Umbilical cord (tissue), 2 donors: Measurements from ENCODE around the gene KRTAP1-5. TPM values are rescaled to one million over a fixed set of nuclear protein-coding genes. Genes with fewer than 3 reads are reported as not detected.
"Not testable (repeated sequence)": the region's sequence is repeated elsewhere in the genome, so short reads cannot be mapped to it uniquely, and the experiment has no call there.

Experiments used
- DNase-seq: peaks from one replicate; pipeline ENCODE4 v3.0.0-alpha.2; 2015; ENCODE audit warnings: low spot score
- total RNA-seq: library from RNA; depleted of rRNA; stranded (reverse); fragments of >200 nt; gene quantifications from one replicate; pipeline ENCODE4 v1.2.3, GENCODE V29; 2014; ENCODE audit warnings: low replicate concordance; ENCODE audit not compliant: insufficient read depth

Gene KRTAP1-5
- total RNA-seq, 1 donor from 2014 or later: not detected

DNA sequence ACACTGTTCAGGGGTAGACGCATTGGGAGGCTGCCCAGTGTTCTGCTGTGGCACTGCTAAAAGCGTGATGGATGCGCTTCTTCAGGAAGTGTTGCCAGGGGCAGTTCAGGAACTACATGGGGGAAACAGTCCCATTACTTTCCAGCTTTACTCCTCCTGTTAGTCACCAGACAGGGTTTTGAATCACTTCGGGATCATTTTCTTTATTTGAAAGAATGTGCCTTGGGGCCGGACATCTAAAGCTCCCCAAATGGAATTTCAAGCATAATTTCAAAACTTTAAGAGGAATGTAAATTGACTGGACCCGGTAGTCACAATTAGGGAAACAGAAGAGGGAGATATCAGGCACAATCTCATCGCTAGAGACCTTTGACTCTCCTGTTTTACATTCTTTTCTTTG lies 21.4 kb upstream of the KRTAP1-5 start:
- DNase-seq: no peak

DNA sequence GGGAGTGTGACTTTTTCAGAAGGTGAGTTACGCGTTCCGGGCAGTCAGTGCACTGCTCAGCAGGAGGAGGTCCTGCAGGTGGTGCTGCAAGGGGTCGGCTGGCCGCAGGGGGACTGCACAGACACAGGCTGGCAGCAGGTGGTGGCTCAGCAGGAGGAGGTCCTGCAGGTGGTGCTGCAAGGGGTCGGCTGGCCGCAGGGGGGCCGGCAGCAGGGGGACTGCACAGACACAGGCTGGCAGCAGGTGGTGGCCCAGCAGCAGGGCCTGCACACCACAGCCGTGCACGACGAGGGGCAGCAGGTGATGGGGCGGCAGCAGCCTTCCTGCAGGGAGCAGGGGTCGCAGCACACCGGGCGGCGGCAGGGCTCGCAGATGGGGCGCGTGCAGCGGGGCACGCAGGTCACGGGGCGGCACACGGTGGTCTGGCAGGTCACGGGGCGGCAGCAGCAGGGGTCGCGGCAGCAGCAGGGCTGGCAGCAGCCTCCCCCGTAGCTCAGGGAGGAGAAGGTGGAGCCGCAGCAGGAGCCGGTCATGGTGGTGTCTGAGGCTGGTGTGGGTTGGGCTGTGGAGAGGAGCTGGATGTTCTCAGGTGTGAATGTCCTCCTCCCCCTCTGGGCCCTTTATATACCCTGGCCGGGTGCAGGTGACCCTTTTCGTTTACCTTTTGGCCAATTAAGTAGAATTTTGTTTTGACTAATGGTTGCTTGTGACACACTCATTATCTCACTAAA lies 19.9 kb upstream of the KRTAP1-5 start, which contains the start of gene KRTAP2-1:
Gene KRTAP2-1, minus strand, starts transcription at position 582 of the 731 bp plus-strand sequence. Its CDS starts 49 bp downstream, at position 533.
- not testable (repeated sequence) for DNase-seq

DNA sequence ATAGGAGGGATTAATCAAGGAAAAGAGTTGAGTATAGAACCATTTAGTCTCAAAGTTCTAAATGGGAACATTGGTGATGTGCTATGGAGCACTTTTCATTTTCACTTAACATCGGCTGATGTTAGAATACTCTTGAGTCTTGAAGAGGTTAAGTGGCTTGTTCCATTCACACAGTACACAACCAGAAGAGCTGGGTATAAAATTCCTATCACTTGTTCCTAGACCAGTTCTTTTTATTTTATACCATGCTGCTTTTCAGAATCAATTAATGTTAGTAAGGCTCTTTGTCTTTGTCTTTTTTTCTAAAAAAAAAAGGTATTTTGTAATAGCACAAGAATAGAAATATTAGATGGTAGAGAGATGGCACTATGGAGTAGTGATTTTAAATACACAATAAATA lies 15.9 kb upstream of the KRTAP1-5 start:
- DNase-seq: no peak

DNA sequence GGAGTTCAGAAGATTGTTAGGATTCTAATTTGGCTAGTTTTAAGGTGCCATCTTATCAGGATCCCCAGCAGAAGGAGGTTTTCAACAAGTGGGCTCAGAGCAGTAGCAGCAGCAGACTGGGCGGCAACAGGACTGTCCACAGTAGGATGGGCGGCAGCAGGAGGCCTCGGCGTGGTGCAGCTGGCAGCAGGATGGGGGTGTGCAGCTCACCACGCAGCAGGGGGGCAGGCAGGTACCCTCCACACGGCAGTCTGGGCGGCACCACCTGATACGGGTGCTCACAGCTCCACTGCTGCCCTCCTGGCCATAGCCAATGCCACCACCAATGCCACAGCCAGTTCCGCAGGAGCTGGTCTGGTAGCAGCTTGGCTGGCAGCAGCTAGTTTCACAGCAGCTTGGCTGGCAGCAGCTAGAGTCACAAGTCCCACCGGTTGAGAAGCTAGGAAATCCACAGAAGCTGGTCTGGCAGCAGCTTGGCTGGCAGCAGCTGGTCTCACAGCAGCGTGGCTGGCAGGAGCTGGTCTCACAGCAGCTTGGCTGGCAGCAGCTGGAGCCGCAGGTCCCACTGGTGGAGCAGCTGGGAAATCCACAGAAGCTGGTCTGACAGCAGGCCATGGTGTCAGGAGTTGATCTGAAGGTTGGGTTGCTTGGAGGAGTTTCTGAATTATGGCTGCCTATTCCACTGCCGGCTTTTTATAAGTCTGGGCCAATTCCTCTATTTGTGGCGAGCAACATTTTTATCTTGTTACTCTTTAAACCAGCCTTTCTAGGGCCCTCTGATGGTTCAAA lies 14.0 kb upstream of the KRTAP1-5 start, which contains the start of gene KRTAP1-1:
Gene KRTAP1-1, minus strand, starts transcription at position 668 of the 789 bp plus-strand sequence. Its CDS starts 53 bp downstream, at position 615.
- not testable (repeated sequence) for DNase-seq

DNA sequence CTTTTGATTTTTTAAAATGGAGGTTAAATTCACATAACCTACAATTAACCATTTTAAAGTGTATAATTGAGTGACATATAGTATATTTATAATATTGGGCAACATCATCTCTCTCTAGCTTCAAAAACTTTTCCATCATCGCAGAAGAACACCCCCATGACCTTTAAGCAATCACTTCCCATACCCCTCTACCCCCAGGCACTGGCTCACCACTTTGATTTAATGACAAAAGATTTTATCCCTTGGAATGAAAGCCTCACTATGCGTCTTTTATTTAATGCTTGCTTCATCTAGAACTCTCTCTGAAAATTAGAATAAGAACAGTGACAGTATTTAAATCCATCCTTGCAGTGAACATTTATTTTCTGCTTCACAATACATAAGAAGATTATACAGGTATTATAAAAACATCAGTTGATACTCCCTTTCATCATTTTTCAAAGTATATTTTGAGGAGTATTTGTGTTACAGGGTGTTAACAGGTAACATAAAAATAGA lies 10.9 kb upstream of the KRTAP1-5 start:
- no peak for DNase-seq

DNA sequence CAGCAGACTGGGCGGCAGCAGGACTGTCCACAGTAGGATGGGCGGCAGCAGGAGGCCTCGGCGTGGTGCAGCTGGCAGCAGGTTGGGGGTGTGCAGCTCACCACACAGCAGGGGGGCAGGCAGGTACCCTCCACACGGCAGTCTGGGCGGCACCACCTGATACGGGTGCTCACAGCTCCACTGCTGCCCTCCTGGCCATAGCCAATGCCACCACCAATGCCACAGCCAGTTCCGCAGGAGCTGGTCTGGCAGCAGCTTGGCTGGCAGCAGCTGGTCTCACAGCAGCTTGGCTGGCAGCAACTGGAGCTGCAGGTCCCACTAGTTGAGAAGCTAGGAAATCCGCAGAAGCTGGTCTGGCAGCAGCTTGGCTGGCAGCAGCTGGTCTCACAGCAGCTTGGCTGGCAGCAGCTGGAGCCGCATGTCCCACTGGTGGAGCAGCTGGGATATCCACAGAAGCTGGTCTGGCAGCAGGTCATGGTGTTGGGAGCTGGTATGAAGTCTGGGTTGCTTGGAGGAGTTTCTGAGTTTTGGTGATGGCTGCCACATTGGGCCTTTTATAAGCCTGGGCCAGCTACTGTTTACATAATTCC lies 7.4 kb upstream of the KRTAP1-5 start, which contains the start of gene KRTAP1-3:
Gene KRTAP1-3, minus strand, starts transcription at position 529 of the 590 bp plus-strand sequence. Its CDS starts 53 bp downstream, at position 476.
- DNase-seq: not testable (repeated sequence)

DNA sequence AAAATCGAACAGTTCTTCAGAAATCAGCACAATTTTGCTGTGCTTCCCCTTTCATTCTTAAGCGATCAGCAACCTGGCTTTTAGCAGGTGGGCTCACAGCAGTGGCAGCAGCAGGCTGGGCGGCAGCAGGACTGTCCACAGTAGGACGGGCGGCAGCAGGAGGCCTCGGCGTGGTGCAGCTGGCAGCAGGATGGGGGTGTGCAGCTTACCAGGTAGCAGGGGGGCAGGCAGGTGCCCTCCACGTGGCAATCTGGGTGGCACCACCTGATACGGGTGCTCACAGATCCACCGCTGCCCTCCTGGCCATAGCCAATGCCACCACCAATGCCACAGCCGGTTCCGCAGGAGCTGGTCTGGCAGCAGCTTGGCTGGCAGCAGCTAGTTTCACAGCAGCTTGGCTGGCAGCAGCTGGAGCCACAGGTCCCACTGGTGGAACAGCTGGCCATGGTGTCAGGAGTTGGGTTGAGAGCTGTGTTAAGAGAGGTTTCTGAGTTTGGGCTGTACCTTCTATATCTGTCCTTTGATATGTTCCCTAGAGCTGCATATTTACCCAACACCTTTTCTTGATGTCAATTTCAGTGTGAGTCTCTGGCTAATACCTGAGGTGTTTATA lies 2.7 kb upstream of the KRTAP1-5 start, which contains the start of gene KRTAP1-4:
Gene KRTAP1-4, minus strand, starts transcription at position 563 of the 613 bp plus-strand sequence. Its CDS starts 117 bp downstream, at position 446.
- no peak for DNase-seq

DNA sequence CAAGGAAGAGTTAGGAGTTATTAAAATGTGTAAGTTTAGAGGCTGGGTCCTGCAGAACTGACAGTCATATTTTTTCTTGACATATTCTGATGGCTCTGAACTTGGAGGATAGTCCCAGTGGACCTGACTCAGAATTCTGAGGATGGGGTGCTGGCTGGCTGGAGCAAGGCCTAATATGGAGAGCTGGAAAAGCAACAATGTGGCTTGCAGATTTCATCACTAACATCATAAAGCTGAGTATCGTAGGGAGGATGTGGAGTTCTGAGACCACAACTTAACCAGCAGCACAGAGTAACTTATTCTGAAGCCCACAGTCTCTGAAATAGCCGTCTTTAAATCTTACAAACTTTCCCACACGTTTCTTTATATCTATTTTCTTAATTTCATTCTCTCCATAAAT lies 2.3 kb downstream of the KRTAP1-5 start:
- no peak for DNase-seq

DNA sequence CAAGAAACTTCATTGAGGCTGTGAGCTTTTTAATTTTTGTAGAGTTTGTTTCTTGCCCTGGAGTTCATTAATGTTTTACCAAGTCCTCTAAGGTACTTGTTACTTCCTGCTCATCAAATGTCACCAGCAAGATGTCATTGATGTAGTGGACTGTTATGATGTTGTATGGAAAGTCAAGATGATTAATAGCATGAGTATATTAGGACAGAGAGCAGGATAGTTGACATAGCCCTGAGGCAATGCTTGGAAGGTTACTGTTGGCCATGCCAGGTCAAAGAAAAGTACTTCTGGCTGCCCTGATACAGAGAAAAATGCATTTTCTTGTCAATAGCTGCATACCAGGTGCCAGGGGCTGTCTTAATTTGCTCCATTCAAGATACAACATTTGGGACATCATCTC lies 6.7 kb downstream of the KRTAP1-5 start:
- no peak for DNase-seq

DNA sequence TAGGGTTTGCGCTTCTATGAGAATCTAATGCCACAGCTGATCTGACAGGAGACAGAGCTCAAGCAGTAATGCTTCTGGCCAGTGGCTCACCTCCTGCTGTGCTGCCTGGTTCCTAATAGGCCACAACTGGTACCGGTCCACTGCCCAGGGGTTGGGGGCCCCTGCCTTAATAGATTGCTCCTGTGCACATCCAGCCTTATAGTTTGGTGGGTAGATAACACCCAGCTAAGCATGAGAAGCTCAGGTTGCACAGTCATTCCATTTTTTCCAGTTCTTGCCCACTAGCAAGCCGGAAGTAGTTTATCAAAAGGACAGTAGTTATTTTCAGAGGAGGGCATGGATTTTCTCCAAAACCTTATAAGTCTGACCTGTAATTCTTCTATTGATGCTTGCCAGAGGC lies 7.6 kb downstream of the KRTAP1-5 start:
- no peak for DNase-seq

DNA sequence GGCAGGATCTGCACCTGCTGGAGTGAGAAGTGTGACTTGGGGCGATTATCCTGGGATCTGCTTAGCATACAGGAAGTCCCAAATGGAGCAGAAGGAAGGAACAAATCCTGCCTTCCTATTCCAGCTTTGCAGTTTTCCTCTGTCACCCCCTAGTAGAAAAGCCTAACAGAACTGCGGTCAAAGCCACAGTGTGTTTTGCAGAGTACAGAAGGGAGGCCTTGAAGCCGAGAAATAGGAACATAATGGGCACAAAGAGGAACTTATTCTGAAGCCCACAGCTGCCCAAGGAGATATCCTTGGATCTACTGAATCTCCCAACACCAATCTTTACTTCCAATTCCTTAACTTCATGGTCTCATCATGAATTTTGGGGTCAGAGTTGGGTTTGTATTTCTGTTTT lies 8.5 kb downstream of the KRTAP1-5 start:
- no peak for DNase-seq

DNA sequence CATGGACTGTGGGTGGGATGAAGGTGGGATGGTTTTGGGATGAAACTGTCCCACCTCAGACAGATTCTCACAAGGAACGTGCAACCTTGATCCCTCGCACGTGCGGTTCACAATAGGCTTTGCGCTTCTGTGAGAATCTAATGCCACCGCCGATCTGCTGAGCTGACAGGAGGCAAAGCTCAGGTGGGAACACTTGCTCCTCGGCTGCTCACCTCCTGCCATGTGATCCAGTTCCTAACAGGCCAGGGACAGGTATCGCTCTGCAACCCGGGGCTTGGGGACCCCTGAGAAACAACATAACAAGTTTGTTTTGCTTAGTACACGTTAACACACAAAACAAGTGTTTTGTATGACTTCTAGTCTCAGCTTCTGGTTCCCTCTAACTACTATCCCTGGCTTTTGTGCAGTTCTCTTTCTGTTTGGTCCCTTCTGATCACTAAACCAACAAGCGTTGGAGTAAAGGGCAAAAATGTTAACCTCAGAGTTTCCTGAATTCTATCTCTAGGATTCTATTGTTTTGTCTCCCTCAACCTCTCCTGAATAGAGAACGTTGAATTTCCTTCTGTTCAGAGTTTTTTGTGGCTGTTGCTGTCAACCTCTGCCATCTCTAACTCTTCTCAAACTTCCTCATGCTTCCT lies 10.3 kb downstream of the KRTAP1-5 start:
- DNase-seq: no peak

DNA sequence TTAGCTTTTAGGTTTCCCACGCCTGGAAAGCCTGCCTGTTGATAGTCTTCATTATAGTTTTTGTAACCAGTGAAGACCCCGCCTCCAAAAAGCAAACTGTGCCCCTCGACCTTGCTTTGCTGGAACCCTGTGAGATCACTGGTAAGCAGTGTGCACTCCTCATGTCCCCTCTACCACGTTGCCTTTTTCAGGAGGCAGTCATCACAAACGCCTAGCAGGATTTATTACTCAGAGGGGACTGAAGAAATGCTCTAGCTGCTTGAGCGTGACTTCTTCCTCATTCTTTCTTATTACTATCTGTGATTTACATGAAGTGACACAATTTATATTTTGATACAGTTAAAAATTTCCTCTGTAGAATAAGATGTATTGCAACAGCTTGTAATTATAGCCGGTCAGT lies 11.6 kb downstream of the KRTAP1-5 start:
- DNase-seq: no peak

DNA sequence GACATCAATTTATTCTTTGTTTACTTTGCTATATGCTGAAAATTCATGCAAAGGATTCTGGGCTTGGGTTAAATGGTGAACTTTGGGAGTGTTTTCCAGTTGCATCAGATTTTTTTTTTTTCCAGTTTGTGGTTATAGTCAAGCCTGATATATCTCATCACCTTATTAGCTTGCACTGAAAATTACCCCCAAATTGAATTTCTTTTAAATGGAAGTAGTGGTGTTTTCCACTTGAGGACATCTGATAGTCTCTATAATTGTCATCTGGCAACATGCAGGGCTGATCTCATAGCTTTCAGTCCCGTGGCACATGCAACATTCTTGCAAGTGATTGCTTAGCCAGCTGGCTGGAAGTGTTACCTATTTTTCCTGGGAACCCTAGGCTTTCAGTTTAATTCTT lies 13.4 kb downstream of the KRTAP1-5 start:
- no peak for DNase-seq

DNA sequence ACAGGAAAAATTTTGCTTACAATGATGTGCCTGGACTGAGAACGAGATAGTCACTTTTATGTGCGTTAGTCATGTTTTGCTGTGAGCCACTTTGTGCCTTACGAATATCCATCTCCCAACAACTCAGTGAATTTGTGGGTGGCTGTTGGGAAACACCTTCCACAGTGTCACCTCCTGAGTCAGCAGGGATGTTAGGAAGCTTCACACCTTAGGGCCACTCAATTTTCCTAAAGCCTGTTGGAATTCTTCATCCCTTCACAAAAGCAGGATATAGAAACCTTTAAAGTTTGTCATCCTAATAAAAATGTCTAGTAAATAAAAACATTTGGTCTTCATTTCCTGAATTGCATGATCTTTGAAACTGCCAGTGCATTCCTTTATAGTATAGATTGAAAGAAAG lies 13.8 kb downstream of the KRTAP1-5 start:
- DNase-seq: no peak

DNA sequence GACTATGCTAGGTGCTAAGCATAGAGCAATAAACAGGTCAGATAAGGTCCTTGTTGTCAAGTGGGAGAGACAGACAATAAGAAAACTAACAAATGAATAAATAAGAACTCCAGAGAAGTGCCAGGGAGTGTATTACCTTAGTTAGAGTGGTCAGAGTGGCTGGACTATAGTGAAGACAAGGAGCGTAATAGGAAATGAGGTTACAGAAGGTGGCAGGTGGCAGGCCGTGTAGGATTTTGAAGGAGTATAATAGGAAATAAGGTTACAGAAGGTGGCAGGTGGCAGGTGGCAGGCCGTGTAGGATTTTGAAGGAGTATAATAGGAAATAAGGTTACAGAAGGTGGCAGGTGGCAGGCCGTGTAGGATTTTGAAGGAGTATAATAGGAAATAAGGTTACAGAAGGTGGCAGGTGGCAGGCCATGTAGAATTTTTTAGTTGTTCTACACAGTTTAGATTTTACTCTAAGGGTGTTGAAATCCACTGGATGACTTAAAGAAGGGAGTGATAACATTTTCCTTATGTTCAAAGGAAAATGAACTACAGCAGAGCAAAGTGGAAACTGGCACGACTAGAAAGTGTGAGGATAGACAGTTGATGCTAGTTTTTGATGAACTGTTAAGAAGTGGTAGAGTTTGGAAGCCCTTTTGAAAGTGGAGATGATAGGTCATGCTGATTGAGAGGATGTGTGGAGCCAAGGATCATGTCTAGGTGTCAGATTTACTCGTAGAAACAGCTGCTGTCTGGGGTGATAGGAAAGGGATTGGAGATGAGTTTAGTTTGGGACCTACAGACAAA lies 14.5 kb downstream of the KRTAP1-5 start:
- no peak for DNase-seq

DNA sequence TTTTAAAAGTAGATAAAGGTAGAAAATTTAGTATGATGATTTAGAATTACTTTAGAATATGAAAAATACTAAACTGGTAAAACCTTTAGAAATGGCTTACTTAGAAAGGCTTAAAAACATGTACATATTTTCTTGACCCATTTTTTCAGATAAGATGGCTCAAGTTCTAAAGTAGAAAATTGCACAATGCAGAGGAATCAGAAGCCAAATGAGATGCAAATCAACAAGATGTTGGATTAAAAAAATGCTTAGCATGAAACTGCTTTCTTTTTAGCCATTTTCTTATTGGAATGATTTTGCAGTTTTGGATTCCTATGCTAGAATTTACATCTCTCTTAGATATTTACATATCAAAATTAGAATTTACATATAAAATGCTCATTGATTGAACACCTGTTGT lies 16.6 kb downstream of the KRTAP1-5 start:
- DNase-seq: no peak

DNA sequence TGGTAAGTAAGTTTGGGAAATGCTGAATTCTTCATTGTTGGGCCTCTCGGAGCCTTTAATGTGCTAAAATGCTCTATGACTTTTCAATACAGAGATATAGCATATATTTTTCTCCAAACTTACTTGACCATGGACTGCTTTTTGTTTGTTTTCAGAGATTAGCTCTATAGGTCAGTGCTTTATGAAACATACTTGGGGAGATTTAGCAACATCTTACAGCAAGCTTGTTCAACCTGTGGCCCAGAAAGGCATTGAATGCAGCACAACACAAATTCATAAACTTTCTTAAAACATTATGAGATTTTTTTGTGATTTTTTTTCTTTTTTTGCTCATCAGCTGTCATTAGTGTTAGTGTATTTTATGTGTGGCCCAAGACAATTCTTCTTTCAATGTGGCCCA lies 17.1 kb downstream of the KRTAP1-5 start:
- DNase-seq: no peak

DNA sequence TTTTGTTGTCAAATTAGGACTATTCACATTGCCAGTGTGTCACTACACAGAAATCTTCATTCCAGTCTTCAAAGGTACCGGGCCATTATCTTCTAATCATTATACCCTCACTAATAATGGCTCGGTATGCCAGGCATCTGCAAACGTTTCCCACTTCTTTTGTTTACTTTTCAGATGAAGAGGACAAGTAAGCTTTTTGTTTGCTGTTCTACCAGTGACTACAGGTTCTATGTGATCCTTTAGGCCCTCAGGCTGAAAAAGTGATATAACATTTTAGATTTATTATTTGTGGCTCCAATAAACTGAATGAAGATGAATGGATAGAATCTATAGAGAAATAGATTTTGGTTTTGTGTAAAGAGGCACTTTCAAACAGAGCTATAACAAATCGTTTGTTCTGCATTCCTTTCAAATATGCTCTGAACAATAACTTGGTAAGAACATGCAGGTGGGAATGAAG lies 17.7 kb downstream of the KRTAP1-5 start:
- no peak for DNase-seq

DNA sequence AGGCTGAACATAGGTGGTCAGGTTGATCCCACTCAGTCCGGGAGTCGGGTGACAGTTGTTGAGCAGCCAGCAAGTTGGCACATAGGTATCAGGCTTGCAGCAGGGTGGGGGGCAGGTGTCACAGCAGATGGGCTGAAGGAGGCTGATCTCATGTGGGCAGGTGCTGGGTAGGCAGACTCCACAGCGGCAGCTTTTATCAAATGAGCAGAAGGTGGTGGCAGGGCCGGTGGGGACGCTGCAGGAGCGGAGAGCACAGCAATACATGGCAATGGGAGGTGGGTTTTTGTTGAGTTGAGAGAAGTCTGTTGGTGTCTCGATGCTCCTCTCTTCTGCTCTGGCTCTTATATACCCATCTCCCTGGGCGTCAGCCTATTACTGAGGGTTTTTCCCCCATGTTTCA lies 18.2 kb downstream of the KRTAP1-5 start, which contains the start of gene KRTAP3-1:
Gene KRTAP3-1, minus strand, starts transcription at position 318 of the 400 bp plus-strand sequence. Its CDS starts 54 bp downstream, at position 264.
- no peak for DNase-seq
